OCI-LY3 (cell line): ENCODE results near the gene PFKFB4.

Experiments
- H2AFZ ChIP-seq: fragments of 200-600, 300-600 bp; shearing (Covaris generic); 2 replicates; pipeline ENCODE4 v1.6.0; 2014; ENCODE audit warnings: antibody characterized with exemption, low read depth, low read length
- H3K27ac ChIP-seq: fragments of 200-600, 300-600 bp; sonication (generic); 2 replicates; pipeline ENCODE4 v1.5.1; 2014; ENCODE audit warnings: mild to moderate bottlenecking, low read length, moderate library complexity, mixed read lengths
- H3K27me3 ChIP-seq: fragments of 200-600, 300-600 bp; sonication (generic); 2 replicates; pipeline ENCODE4 v1.6.1; 2014; ENCODE audit warnings: low read depth, low read length, mixed read lengths
- H3K36me3 ChIP-seq: fragments of 200-600, 300-600 bp; sonication (generic); replicated peaks from 2 replicates; pipeline ENCODE3; 2014; ENCODE audit warnings: low read depth, low read length, mixed read lengths
- H3K4me1 ChIP-seq: fragments of 300-600, 200-600 bp; sonication (generic); 2 replicates; pipeline ENCODE4 v1.6.1; 2014; ENCODE audit warnings: low read length, mixed read lengths
- H3K4me2 ChIP-seq: fragments of 200-600, 300-600 bp; sonication (generic); 2 replicates; pipeline ENCODE4 v1.6.1; 2014; ENCODE audit warnings: low read length, mixed read lengths
- H3K4me3 ChIP-seq: fragments of 300-600, 200-600 bp; sonication (generic); 2 replicates; pipeline ENCODE4 v1.5.1; 2014; ENCODE audit warnings: antibody characterized with exemption, mild to moderate bottlenecking, low read length, moderate library complexity
- H3K79me2 ChIP-seq: fragments of 300-600, 200-600 bp; shearing (Covaris generic); 2 replicates; pipeline ENCODE4 v1.6.1; 2014; ENCODE audit warnings: mild to moderate bottlenecking, low read length, mixed read lengths
- H3K9ac ChIP-seq: fragments of 300-600, 200-600 bp; shearing (Covaris generic); 2 replicates; pipeline ENCODE4 v1.6.0; 2014; ENCODE audit warnings: mild to moderate bottlenecking, low read length, moderate library complexity
- H3K9me3 ChIP-seq: fragments of 200-600, 300-600 bp; shearing (Covaris generic); 2 replicates; pipeline ENCODE4 v1.6.1; 2014; ENCODE audit warnings: low read length, mixed read lengths; ENCODE audit not compliant: insufficient read depth
- H4K20me1 ChIP-seq: fragments of 200-600, 300-600 bp; sonication (generic); 2 replicates; pipeline ENCODE4 v1.6.1; 2016; ENCODE audit warnings: low read length, mixed read lengths; ENCODE audit not compliant: insufficient read depth
- CTCF ChIP-seq: fragments of 200-600, 300-600 bp; sonication (generic); IDR thresholded peaks from 2 replicates; pipeline ENCODE4 v1.5.1; 2014; ENCODE audit warnings: antibody characterized with exemption, low read length, low read depth
- EZH2phosphoT487 ChIP-seq: fragments of 200-600 bp; shearing (Covaris generic); IDR thresholded peaks from 2 replicates; pipeline ENCODE4 v1.6.1; 2018; ENCODE audit warnings: antibody characterized with exemption, mixed run types, low read depth

The PFKFB4 gene

GRCh38 chr3:48566401-48566760 is 9.8 kb upstream of the PFKFB4 start:
- H3K27ac ChIP-seq, result no peak overlapping the region

GRCh38 chr3:48565591-48566400 is 9.2 kb upstream of the PFKFB4 start:
- H3K27ac ChIP-seq, result no peak overlapping the region
- no peaks in the 10 kb centered on the region for H3K36me3 ChIP-seq
- TF ChIP-seq CTCF, result no peak
- TF ChIP-seq EZH2phosphoT487, result no peak

More at GRCh38 chr3:48566401-48566760, 9.8 kb upstream of the PFKFB4 start:
- TF ChIP-seq EZH2phosphoT487 (no peak), CTCF (no peak)
- Histone ChIP-seq H3K79me2 (no peaks in the 10 kb centered on the region), H3K9me3 (no peaks in the 10 kb centered on the region), H3K27me3 (no peaks in the 10 kb centered on the region), H3K36me3 (no peaks in the 10 kb centered on the region), H3K4me2 (no peak overlapping the region), H3K4me3 (no peak overlapping the region), H3K9ac (no peak overlapping the region), H4K20me1 (no peaks in the 10 kb centered on the region), H2AFZ (no peak overlapping the region), H3K4me1 (peaks cover 1% of the 10 kb centered on the region; the same call in 1 of the 2 replicates)

GRCh38 chr3:48565186-48565585 is 8.6 kb upstream of the PFKFB4 start:
- H3K9ac ChIP-seq, result no peak overlapping the region
- no peak overlapping the region for H3K4me3 ChIP-seq
- TF ChIP-seq EZH2phosphoT487, result no peak
- TF ChIP-seq CTCF, result no peak
- H3K9me3 ChIP-seq, result no peaks in the 10 kb centered on the region
- H3K4me2 ChIP-seq, result no peak overlapping the region
- H3K27ac ChIP-seq, result no peak overlapping the region
- H4K20me1 ChIP-seq, result no peaks in the 10 kb centered on the region
- H3K79me2 ChIP-seq, result no peaks in the 10 kb centered on the region
- no peaks in the 10 kb centered on the region for H3K27me3 ChIP-seq
- peaks cover 13% of the 10 kb centered on the region for H3K4me1 ChIP-seq
- H3K36me3 ChIP-seq, result no peaks in the 10 kb centered on the region
- no peak overlapping the region for H2AFZ ChIP-seq

More at GRCh38 chr3:48565591-48566400, 9.2 kb upstream of the PFKFB4 start:
- no peaks in the 10 kb centered on the region for H3K27me3 ChIP-seq
- no peak overlapping the region for H3K4me2 ChIP-seq
- H4K20me1 ChIP-seq, result no peaks in the 10 kb centered on the region
- H3K4me3 ChIP-seq, result no peak overlapping the region
- peaks cover 7% of the 10 kb centered on the region for H3K4me1 ChIP-seq
- no peaks in the 10 kb centered on the region for H3K9me3 ChIP-seq
- H3K79me2 ChIP-seq, result no peaks in the 10 kb centered on the region
- H3K9ac ChIP-seq, result no peak overlapping the region
- no peak overlapping the region for H2AFZ ChIP-seq

GRCh38 chr3:48564667-48565066 is 8.1 kb upstream of the PFKFB4 start:
- Histone ChIP-seq H3K9me3 (no peaks in the 10 kb centered on the region), H3K9ac (no peak overlapping the region), H2AFZ (no peak overlapping the region), H3K4me2 (no peak overlapping the region), H3K4me3 (no peak overlapping the region), H3K27ac (no peak overlapping the region), H3K27me3 (no peaks in the 10 kb centered on the region), H4K20me1 (no peaks in the 10 kb centered on the region), H3K36me3 (no peaks in the 10 kb centered on the region), H3K79me2 (no peaks in the 10 kb centered on the region), H3K4me1 (peaks cover 18% of the 10 kb centered on the region)
- TF ChIP-seq EZH2phosphoT487 (no peak), CTCF (no peak)
